Smooth muscle cell of trachea (primary cell): ENCODE measurements around the gene KIRREL3. TPM values are rescaled to one million over a fixed set of nuclear protein-coding genes. Genes with fewer than 3 reads are reported as not detected.

Source experiments
- total RNA-seq: library from RNA; depleted of rRNA; stranded (reverse); fragments of >200 nt; gene quantifications from 2 replicates; pipeline ENCODE4 v1.2.1, GENCODE V29; 2014

Gene KIRREL3
- total RNA-seq, result 1.6 and 5.1 TPM in 2 replicates

DNA sequence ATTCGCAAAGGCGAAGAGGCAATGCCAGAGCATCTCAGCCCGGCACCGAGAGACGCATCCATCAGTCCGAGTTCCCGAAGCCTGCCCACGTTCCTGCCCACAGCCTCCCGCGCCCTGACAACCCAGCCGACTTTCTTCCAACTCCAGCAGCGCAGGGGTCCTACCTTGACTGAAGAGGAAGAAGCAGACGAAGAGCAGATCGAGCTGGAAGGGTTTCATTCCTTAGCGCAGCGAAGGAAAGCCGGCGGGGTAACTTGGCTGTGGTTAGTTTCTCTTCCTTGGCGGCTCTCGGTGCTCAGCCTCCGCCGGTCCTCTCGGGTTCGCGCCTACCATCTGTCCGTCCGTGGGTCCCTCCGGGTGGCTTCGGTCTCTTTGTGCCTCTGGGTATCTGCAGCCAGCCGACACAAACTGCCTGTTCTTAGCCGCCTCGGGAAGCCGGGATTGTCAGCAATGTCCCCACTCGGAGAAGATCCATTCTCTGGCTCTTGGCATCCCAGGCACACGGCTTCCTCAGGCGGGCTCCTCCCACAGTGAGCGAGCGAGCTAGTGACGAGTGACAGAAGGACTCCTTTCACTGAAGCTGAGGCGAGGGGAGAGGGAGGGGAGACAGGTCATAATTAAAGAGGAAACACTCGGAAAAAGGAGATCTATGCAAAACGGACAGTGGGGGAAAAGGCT is at the start of gene KIRREL3:
Gene KIRREL3, minus strand, starts transcription at position 480 of the 678 bp plus-strand sequence.

